ENCODE results near the gene TIMMDC1.

Gene TIMMDC1

GRCh38 chr3:119531151-119531550, 32.8 kb downstream of the TIMMDC1 start:
- no peak overlapping the region for H4K8ac ChIP-seq (ENCODE audit: low read depth, low read length)
- H2BK15ac ChIP-seq (replicated peaks; ENCODE audit: low read depth), result no peak overlapping the region
- no peak overlapping the region for H3K23ac ChIP-seq (ENCODE audit: low read length)
- DNase-seq, result no peak
- H3K4me1 ChIP-seq (ENCODE audit: control insufficient read depth, low read depth, low read length), result no peaks in the 10 kb centered on the region
- H3K4me2 ChIP-seq (ENCODE audit: low read length), result no peak overlapping the region
- H4K5ac ChIP-seq (ENCODE audit: low read length), result no peak overlapping the region
- no peak overlapping the region for H3K4me3 ChIP-seq (ENCODE audit: low read length)
- H3K79me1 ChIP-seq (ENCODE audit: low read length), result no peaks in the 10 kb centered on the region
- no peak overlapping the region for H2BK5ac ChIP-seq (ENCODE audit: low read length)
- no CpG with 5 or more reads among the region's 4 CpGs for WGBS (ENCODE audit: extremely low coverage, insufficient coverage, low lambda C conversion rate)
- no peak overlapping the region for H3K56ac ChIP-seq (ENCODE audit: low read length)
- no peak overlapping the region for H2AK5ac ChIP-seq (ENCODE audit: low read length)
- H3K36me3 ChIP-seq (ENCODE audit: control insufficient read depth, insufficient read depth, low read length), result no peaks in the 10 kb centered on the region
- no peaks in the 10 kb centered on the region for H3K27me3 ChIP-seq (ENCODE audit: insufficient read depth, low read length, poor library complexity)
- no peak overlapping the region for H2BK120ac ChIP-seq (ENCODE audit: low read depth, low read length)
- H3K27ac ChIP-seq (ENCODE audit: low read depth, low read length), result no peak overlapping the region
- no peak overlapping the region for H3K4ac ChIP-seq (ENCODE audit: low read depth, low read length)
- H3K79me2 ChIP-seq (ENCODE audit: control insufficient read depth, insufficient read depth, low read length), result no peaks in the 10 kb centered on the region
- no peak overlapping the region for H3K18ac ChIP-seq (ENCODE audit: low read length)
- no peak overlapping the region for H3K9ac ChIP-seq (ENCODE audit: low read length)

- Histone ChIP-seq H3K18ac (ENCODE audit: low read length) (no peak overlapping the region), H3K36me3 (ENCODE audit: control insufficient read depth, insufficient read depth, low read length) (no peaks in the 10 kb centered on the region), H2BK15ac (replicated peaks; ENCODE audit: low read depth) (no peak overlapping the region), H4K5ac (ENCODE audit: low read length) (no peak overlapping the region), H3K56ac (ENCODE audit: low read length) (no peak overlapping the region), H3K9ac (ENCODE audit: low read length) (no peak overlapping the region), H2AK5ac (ENCODE audit: low read length) (no peak overlapping the region), H4K8ac (ENCODE audit: low read depth, low read length) (no peak overlapping the region), H3K79me2 (ENCODE audit: control insufficient read depth, insufficient read depth, low read length) (no peaks in the 10 kb centered on the region), H3K27me3 (ENCODE audit: insufficient read depth, low read length, poor library complexity) (no peaks in the 10 kb centered on the region), H3K4ac (ENCODE audit: low read depth, low read length) (no peak overlapping the region), H3K4me2 (ENCODE audit: low read length) (no peak overlapping the region), H3K4me1 (ENCODE audit: control insufficient read depth, low read depth, low read length) (no peaks in the 10 kb centered on the region), H2BK120ac (ENCODE audit: low read depth, low read length) (no peak overlapping the region), H3K23ac (ENCODE audit: low read length) (no peak overlapping the region), H3K79me1 (ENCODE audit: low read length) (no peaks in the 10 kb centered on the region), H2BK5ac (ENCODE audit: low read length) (no peak overlapping the region), H3K27ac (ENCODE audit: low read depth, low read length) (no peak overlapping the region), H3K4me3 (ENCODE audit: low read length) (no peak overlapping the region)
- DNase-seq, result no peak
- no CpG with 5 or more reads among the region's 1 CpG for WGBS (ENCODE audit: extremely low coverage, insufficient coverage, low lambda C conversion rate)
These were observed 35.9 kb downstream of the TIMMDC1 start for GRCh38 chr3:119534296-119534695.

GRCh38 chr3:119536757-119537156, 38.4 kb downstream of the TIMMDC1 start:
- H2BK15ac ChIP-seq (replicated peaks; ENCODE audit: low read depth), result no peak overlapping the region
- no peaks in the 10 kb centered on the region for H3K4me1 ChIP-seq (ENCODE audit: control insufficient read depth, low read depth, low read length)
- H3K27me3 ChIP-seq (ENCODE audit: insufficient read depth, low read length, poor library complexity), result no peaks in the 10 kb centered on the region
- no peak overlapping the region for H3K4ac ChIP-seq (ENCODE audit: low read depth, low read length)
- no peak overlapping the region for H3K18ac ChIP-seq (ENCODE audit: low read length)
- no peaks in the 10 kb centered on the region for H3K36me3 ChIP-seq (ENCODE audit: control insufficient read depth, insufficient read depth, low read length)
- H3K4me2 ChIP-seq (ENCODE audit: low read length), result no peak overlapping the region
- no peak overlapping the region for H3K9ac ChIP-seq (ENCODE audit: low read length)
- no peak for DNase-seq
- no peak overlapping the region for H4K5ac ChIP-seq (ENCODE audit: low read length)
- H2AK5ac ChIP-seq (ENCODE audit: low read length), result no peak overlapping the region
- no peak overlapping the region for H3K27ac ChIP-seq (ENCODE audit: low read depth, low read length)
- no peak overlapping the region for H2BK120ac ChIP-seq (ENCODE audit: low read depth, low read length)
- H3K56ac ChIP-seq (ENCODE audit: low read length), result no peak overlapping the region
- H4K8ac ChIP-seq (ENCODE audit: low read depth, low read length), result no peak overlapping the region
- H2BK5ac ChIP-seq (ENCODE audit: low read length), result no peak overlapping the region
- H3K23ac ChIP-seq (ENCODE audit: low read length), result no peak overlapping the region
- H3K79me1 ChIP-seq (ENCODE audit: low read length), result no peaks in the 10 kb centered on the region
- no peaks in the 10 kb centered on the region for H3K79me2 ChIP-seq (ENCODE audit: control insufficient read depth, insufficient read depth, low read length)
- H3K4me3 ChIP-seq (ENCODE audit: low read length), result no peak overlapping the region
- no CpG with 5 or more reads among the region's 4 CpGs for WGBS (ENCODE audit: extremely low coverage, insufficient coverage, low lambda C conversion rate)

GRCh38 chr3:119538772-119539171, 40.4 kb downstream of the TIMMDC1 start:
- no peak overlapping the region for H3K4me3 ChIP-seq (ENCODE audit: low read length)
- H2BK5ac ChIP-seq (ENCODE audit: low read length), result no peak overlapping the region
- H2BK120ac ChIP-seq (ENCODE audit: low read depth, low read length), result no peak overlapping the region
- no CpG with 5 or more reads among the region's 1 CpG for WGBS (ENCODE audit: extremely low coverage, insufficient coverage, low lambda C conversion rate)
- no peak overlapping the region for H3K27ac ChIP-seq (ENCODE audit: low read depth, low read length)
- no peak overlapping the region for H3K56ac ChIP-seq (ENCODE audit: low read length)
- H2BK15ac ChIP-seq (replicated peaks; ENCODE audit: low read depth), result no peak overlapping the region
- no peaks in the 10 kb centered on the region for H3K79me2 ChIP-seq (ENCODE audit: control insufficient read depth, insufficient read depth, low read length)
- no peak for DNase-seq
- H3K23ac ChIP-seq (ENCODE audit: low read length), result no peak overlapping the region
- no peak overlapping the region for H2AK5ac ChIP-seq (ENCODE audit: low read length)
- H3K27me3 ChIP-seq (ENCODE audit: insufficient read depth, low read length, poor library complexity), result no peaks in the 10 kb centered on the region
- H3K79me1 ChIP-seq (ENCODE audit: low read length), result no peaks in the 10 kb centered on the region
- H3K4me1 ChIP-seq (ENCODE audit: control insufficient read depth, low read depth, low read length), result no peaks in the 10 kb centered on the region
- no peak overlapping the region for H4K5ac ChIP-seq (ENCODE audit: low read length)
- no peaks in the 10 kb centered on the region for H3K36me3 ChIP-seq (ENCODE audit: control insufficient read depth, insufficient read depth, low read length)
- H3K4me2 ChIP-seq (ENCODE audit: low read length), result no peak overlapping the region
- H3K9ac ChIP-seq (ENCODE audit: low read length), result no peak overlapping the region
- no peak overlapping the region for H4K8ac ChIP-seq (ENCODE audit: low read depth, low read length)
- H3K18ac ChIP-seq (ENCODE audit: low read length), result no peak overlapping the region
- no peak overlapping the region for H3K4ac ChIP-seq (ENCODE audit: low read depth, low read length)

- Histone ChIP-seq H3K56ac (ENCODE audit: low read length) (no peak overlapping the region), H2BK5ac (ENCODE audit: low read length) (no peak overlapping the region), H2BK120ac (ENCODE audit: low read depth, low read length) (no peak overlapping the region), H4K8ac (ENCODE audit: low read depth, low read length) (no peak overlapping the region), H2AK5ac (ENCODE audit: low read length) (no peak overlapping the region), H3K23ac (ENCODE audit: low read length) (no peak overlapping the region), H3K27ac (ENCODE audit: low read depth, low read length) (no peak overlapping the region), H4K5ac (ENCODE audit: low read length) (no peak overlapping the region), H3K79me2 (ENCODE audit: control insufficient read depth, insufficient read depth, low read length) (no peaks in the 10 kb centered on the region), H3K18ac (ENCODE audit: low read length) (no peak overlapping the region), H3K27me3 (ENCODE audit: insufficient read depth, low read length, poor library complexity) (no peaks in the 10 kb centered on the region), H3K36me3 (ENCODE audit: control insufficient read depth, insufficient read depth, low read length) (no peaks in the 10 kb centered on the region), H3K4me2 (ENCODE audit: low read length) (no peak overlapping the region), H3K4me1 (ENCODE audit: control insufficient read depth, low read depth, low read length) (no peaks in the 10 kb centered on the region), H3K4me3 (ENCODE audit: low read length) (no peak overlapping the region), H3K9ac (ENCODE audit: low read length) (no peak overlapping the region), H2BK15ac (replicated peaks; ENCODE audit: low read depth) (no peak overlapping the region), H3K4ac (ENCODE audit: low read depth, low read length) (no peak overlapping the region), H3K79me1 (ENCODE audit: low read length) (no peaks in the 10 kb centered on the region)
- WGBS (ENCODE audit: extremely low coverage, insufficient coverage, low lambda C conversion rate), result no CpG with 5 or more reads among the region's 3 CpGs
- no peak for DNase-seq
These were observed 43.2 kb downstream of the TIMMDC1 start for GRCh38 chr3:119541547-119541946.

- no peak overlapping the region for H3K4me3 ChIP-seq (ENCODE audit: low read length)
- no CpG with 5 or more reads among the region's 2 CpGs for WGBS (ENCODE audit: extremely low coverage, insufficient coverage, low lambda C conversion rate)
- H3K4me2 ChIP-seq (ENCODE audit: low read length), result no peak overlapping the region
- H2BK15ac ChIP-seq (replicated peaks; ENCODE audit: low read depth), result no peak overlapping the region
- no peak overlapping the region for H3K18ac ChIP-seq (ENCODE audit: low read length)
- no peak overlapping the region for H2BK120ac ChIP-seq (ENCODE audit: low read depth, low read length)
- H3K9ac ChIP-seq (ENCODE audit: low read length), result no peak overlapping the region
- H3K27ac ChIP-seq (ENCODE audit: low read depth, low read length), result no peak overlapping the region
- H3K4me1 ChIP-seq (ENCODE audit: control insufficient read depth, low read depth, low read length), result no peaks in the 10 kb centered on the region
- no peak overlapping the region for H4K8ac ChIP-seq (ENCODE audit: low read depth, low read length)
- H4K5ac ChIP-seq (ENCODE audit: low read length), result no peak overlapping the region
- DNase-seq, result no peak
- H3K27me3 ChIP-seq (ENCODE audit: insufficient read depth, low read length, poor library complexity), result no peaks in the 10 kb centered on the region
- H3K79me2 ChIP-seq (ENCODE audit: control insufficient read depth, insufficient read depth, low read length), result no peaks in the 10 kb centered on the region
- H2BK5ac ChIP-seq (ENCODE audit: low read length), result no peak overlapping the region
- H3K79me1 ChIP-seq (ENCODE audit: low read length), result no peaks in the 10 kb centered on the region
- no peaks in the 10 kb centered on the region for H3K36me3 ChIP-seq (ENCODE audit: control insufficient read depth, insufficient read depth, low read length)
- no peak overlapping the region for H3K4ac ChIP-seq (ENCODE audit: low read depth, low read length)
- H3K23ac ChIP-seq (ENCODE audit: low read length), result no peak overlapping the region
- no peak overlapping the region for H3K56ac ChIP-seq (ENCODE audit: low read length)
- H2AK5ac ChIP-seq (ENCODE audit: low read length), result no peak overlapping the region
These were observed 43.9 kb downstream of the TIMMDC1 start for GRCh38 chr3:119542168-119542767.
